CD4-positive, alpha-beta T cell (primary cell): ENCODE data around the gene MBNL3. TPM values are rescaled to one million over a fixed set of nuclear protein-coding genes. Genes with fewer than 3 reads are reported as not detected.

Experiments
- ATAC-seq: fragments of 200-7000 bp; cut with Tn5 transposase; one replicate; pipeline ENCODE4 v1.10.0; 2022; ENCODE audit warnings: mild to moderate bottlenecking; ENCODE audit not compliant: poor library complexity
- CTCF ChIA-PET: fragments of 350-600 bp; sonication (Branson Sonifier 250); formaldehyde crosslinking; loops from one replicate; lab custom pipeline; 2021; ENCODE audit warnings: antibody characterized with exemption, inconsistent platforms; lab: Charles Lee
- POLR2A ChIA-PET: fragments of 350-600 bp; sonication (Branson Sonifier 250); formaldehyde crosslinking; loops from one replicate; lab custom pipeline; 2021; ENCODE audit warnings: antibody characterized with exemption, inconsistent platforms; lab: Charles Lee
- DNase-seq, 14 experiments: peaks; one replicate each; pipeline ENCODE4 v3.0.0-alpha.2; 2013 to 2020; ENCODE audit warnings: mixed read lengths in 2 of 14
- H3K27ac ChIP-seq, 2 donors: one replicate each; pipeline versions ENCODE4 v1.5.1 to v1.7.0; 2013; ENCODE audit warnings: low read length in 2 of 2, low read depth in 1 of 2, mild to moderate bottlenecking in 1 of 2
- H3K27me3 ChIP-seq, 2 experiments: 1 replicate in 1 of 2; 2 replicates in 1 of 2; pipeline versions ENCODE4 v1.6.1 to v1.7.0; 2013; ENCODE audit warnings: low read length in 2 of 2, control low read depth in 1 of 2, mild to moderate bottlenecking in 1 of 2, moderate library complexity in 1 of 2; ENCODE audit not compliant: insufficient read depth in 2 of 2, control insufficient read depth in 1 of 2
- H3K36me3 ChIP-seq: one replicate; pipeline ENCODE4 v1.6.1; 2013; ENCODE audit warnings: low read length, control low read depth; ENCODE audit not compliant: insufficient read depth
- H3K4me1 ChIP-seq: one replicate; pipeline ENCODE4 v1.6.1; 2013; ENCODE audit warnings: low read length, control low read depth; ENCODE audit not compliant: insufficient read depth
- H3K4me3 ChIP-seq: one replicate; pipeline ENCODE4 v1.5.1; 2013; ENCODE audit warnings: mild to moderate bottlenecking, low read length, moderate library complexity
- H3K9me3 ChIP-seq, 2 experiments: 1 replicate in 1 of 2; 2 replicates in 1 of 2; pipeline versions ENCODE4 v1.6.1 to v1.7.0; 2013; ENCODE audit warnings: low read length in 2 of 2, mild to moderate bottlenecking in 2 of 2, control low read depth in 1 of 2, moderate library complexity in 1 of 2; ENCODE audit not compliant: control insufficient read depth in 1 of 2, insufficient read depth in 1 of 2
- H3K27ac Mint-ChIP-seq: one replicate; pipeline ENCODE4 v1.8.0; 2020; ENCODE audit warnings: mixed read lengths
- H3K27me3 Mint-ChIP-seq: one replicate; pipeline ENCODE4 v1.8.0; 2021; ENCODE audit warnings: mixed read lengths
- H3K36me3 Mint-ChIP-seq: one replicate; pipeline ENCODE4 v1.8.0; 2021; ENCODE audit warnings: low read depth, mixed read lengths
- H3K4me1 Mint-ChIP-seq: one replicate; pipeline ENCODE4 v1.8.0; 2021; ENCODE audit warnings: low read depth, mixed read lengths
- H3K4me3 Mint-ChIP-seq: one replicate; pipeline ENCODE4 v1.8.0; 2020; ENCODE audit warnings: mild to moderate bottlenecking, mixed read lengths
- H3K9me3 Mint-ChIP-seq: one replicate; pipeline ENCODE4 v1.8.0; 2020; ENCODE audit warnings: mixed read lengths
- intact Hi-C, 2 experiments: fragments of 100-400 bp; cut with DNase I in 1 of 2; cut with micrococcal nuclease in 1 of 2; formaldehyde crosslinking; loops; one replicate each; pipeline versions ENCODE4 v1.15.1 to v1.9.0; 2023 to 2025; cut with DNase I, micrococcal nuclease
- total RNA-seq, 174 experiments: library from RNA in 2 of 174; stranded (reverse) in 2 of 174; gene quantifications; one replicate each; pipeline ENCODE4 v1.2.3 and lab custom pipeline; 2021 to 2026
- TF ChIP-seq, protein P1 (sequence below): fragments of 200-600 bp; IDR thresholded peaks from one replicate; pipeline ENCODE4 v1.8.0; 2022; ENCODE audit warnings: antibody characterized with exemption, mild to moderate bottlenecking

MBNL3 gene
- total RNA-seq, 2 experiments from 2014 or later: 19.0 to 19.4 TPM

DNA sequence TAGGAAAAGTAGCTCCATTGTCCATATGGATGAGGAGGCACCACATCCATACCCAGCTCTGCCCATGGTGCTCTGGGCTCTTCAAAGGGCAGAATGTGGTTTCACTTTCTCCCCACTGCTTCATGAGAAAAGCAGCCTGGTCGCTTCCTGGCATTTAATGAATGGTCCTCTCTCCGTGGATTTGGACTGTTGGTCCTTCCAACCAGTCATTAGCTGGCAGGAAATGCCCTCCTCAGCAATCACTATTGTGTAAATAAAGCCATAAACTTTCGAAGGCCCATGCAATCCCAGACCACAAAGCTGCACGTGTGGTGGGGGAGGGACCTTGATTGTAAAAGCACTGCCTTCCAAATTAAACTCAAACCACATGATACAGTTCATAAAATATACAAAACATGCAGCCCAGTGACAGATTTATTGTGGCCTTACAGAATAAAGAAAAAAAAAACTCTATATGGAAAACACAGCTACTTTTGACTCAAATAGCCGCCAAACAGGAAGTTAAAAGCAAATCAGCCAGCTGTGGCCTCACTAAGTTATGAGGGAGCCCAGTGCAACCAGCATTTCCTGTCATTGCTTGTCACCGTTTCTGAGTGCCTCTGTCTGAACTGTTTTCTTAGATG is 8.1 kb downstream of the MBNL3 start:
- intact Hi-C loops: loop anchor here (1.0 to 10.0 kb wide), 5 partner anchors 8 to 456 kb away; partner anchors contain the start of genes RAP2C (in 1 of the 2) and STK26 (in 1 of the 2)
- Histone ChIP-seq H3K4me1 (peaks cover 25% of the 10 kb centered on the region), H3K36me3 (no peaks in the 10 kb centered on the region), H3K27me3 (no peaks in the 10 kb centered on the region), H3K27ac (peak overlapping the region; percentile 65 to 67), H3K4me3 (peak overlapping the region; percentile 52), H3K9me3 (no peaks in the 10 kb centered on the region)
- Mint-ChIP-seq H3K36me3 (no peaks in the 10 kb centered on the region), H3K27ac (peak overlapping the region; percentile 98), H3K27me3 (no peaks in the 10 kb centered on the region), H3K9me3 (no peaks in the 10 kb centered on the region), H3K4me3 (peak overlapping the region; percentile 92), H3K4me1 (peaks cover 68% of the 10 kb centered on the region)
- ChIA-PET POLR2A (interaction anchor here (0.6 to 2.2 kb wide), 3 partner anchors 9 to 53 kb away, joined by 3 to 28 read pairs (median 4); partner anchors contain the start of gene MBNL3), CTCF (interaction anchor here (1.2 kb wide), 1 partner anchor 112 kb away, joined by 3 read pairs; no protein-coding TSS in a partner anchor)
- ATAC-seq (peak; percentile 93), DNase-seq (peak in 13 of 14 experiments; percentile 15 to 73 (median 28))
- TF ChIP-seq, protein P1, sequence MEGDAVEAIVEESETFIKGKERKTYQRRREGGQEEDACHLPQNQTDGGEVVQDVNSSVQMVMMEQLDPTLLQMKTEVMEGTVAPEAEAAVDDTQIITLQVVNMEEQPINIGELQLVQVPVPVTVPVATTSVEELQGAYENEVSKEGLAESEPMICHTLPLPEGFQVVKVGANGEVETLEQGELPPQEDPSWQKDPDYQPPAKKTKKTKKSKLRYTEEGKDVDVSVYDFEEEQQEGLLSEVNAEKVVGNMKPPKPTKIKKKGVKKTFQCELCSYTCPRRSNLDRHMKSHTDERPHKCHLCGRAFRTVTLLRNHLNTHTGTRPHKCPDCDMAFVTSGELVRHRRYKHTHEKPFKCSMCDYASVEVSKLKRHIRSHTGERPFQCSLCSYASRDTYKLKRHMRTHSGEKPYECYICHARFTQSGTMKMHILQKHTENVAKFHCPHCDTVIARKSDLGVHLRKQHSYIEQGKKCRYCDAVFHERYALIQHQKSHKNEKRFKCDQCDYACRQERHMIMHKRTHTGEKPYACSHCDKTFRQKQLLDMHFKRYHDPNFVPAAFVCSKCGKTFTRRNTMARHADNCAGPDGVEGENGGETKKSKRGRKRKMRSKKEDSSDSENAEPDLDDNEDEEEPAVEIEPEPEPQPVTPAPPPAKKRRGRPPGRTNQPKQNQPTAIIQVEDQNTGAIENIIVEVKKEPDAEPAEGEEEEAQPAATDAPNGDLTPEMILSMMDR: no peak

- Mint-ChIP-seq H3K4me1 (peaks cover 27% of the 10 kb centered on the region), H3K27me3 (no peaks in the 10 kb centered on the region), H3K4me3 (no peak overlapping the region), H3K27ac (peak overlapping the region; percentile 12), H3K9me3 (no peaks in the 10 kb centered on the region), H3K36me3 (no peaks in the 10 kb centered on the region)
- DNase-seq (no peak), ATAC-seq (no peak)
- peaks cover 4% of the 10 kb centered on the region for H3K4me1 ChIP-seq
- no peaks in the 10 kb centered on the region for H3K36me3 ChIP-seq
- TF ChIP-seq, protein P1: no peak
- ChIA-PET CTCF (interaction anchor here (0.6 to 1.6 kb wide), 2 partner anchors 13 to 31 kb away, joined by 3 to 7 read pairs; partner anchors contain the start of gene MBNL3), POLR2A (no interaction called here)
- H3K27me3 ChIP-seq: no peaks in the 10 kb centered on the region
- no peak overlapping the region for H3K27ac ChIP-seq
- no peaks in the 10 kb centered on the region for H3K9me3 ChIP-seq
- no peak overlapping the region for H3K4me3 ChIP-seq
- intact Hi-C loops: no loop called here
Measured at GRCh38 chrX:132474544-132475248, 14.1 kb downstream of the MBNL3 start.

- no peak for DNase-seq
- no peak overlapping the region for H3K27ac ChIP-seq
- ChIA-PET CTCF (no interaction called here), POLR2A (interaction anchor here (1.0 kb wide), 1 partner anchor 9 kb away, joined by 4 read pairs; no protein-coding TSS in a partner anchor)
- Mint-ChIP-seq H3K27me3 (no peaks in the 10 kb centered on the region), H3K27ac (no peak overlapping the region), H3K4me3 (no peak overlapping the region), H3K9me3 (no peaks in the 10 kb centered on the region), H3K4me1 (peaks cover 25% of the 10 kb centered on the region), H3K36me3 (no peaks in the 10 kb centered on the region)
- no peak for ATAC-seq
- H3K4me1 ChIP-seq: peaks cover 2% of the 10 kb centered on the region
- H3K27me3 ChIP-seq: no peaks in the 10 kb centered on the region
- intact Hi-C loops: no loop called here
- TF ChIP-seq, protein P1: no peak
- no peaks in the 10 kb centered on the region for H3K9me3 ChIP-seq
- H3K4me3 ChIP-seq: no peak overlapping the region
- no peaks in the 10 kb centered on the region for H3K36me3 ChIP-seq
Measured at GRCh38 chrX:132472397-132472796, 16.4 kb downstream of the MBNL3 start.
